HEK293 (cell line): ENCODE results near the gene ACAP2.

Experiments used
- BCL6B ChIP-seq: fragments of 450-650 bp; formaldehyde crosslinking; IDR thresholded peaks from 2 replicates; pipeline ENCODE4 v1.5.1; 2017; ENCODE audit warnings: missing biosample characterization, missing genetic modification characterization
- FEZF1 ChIP-seq: fragments of 450-650 bp; formaldehyde crosslinking; IDR thresholded peaks from 2 replicates; pipeline ENCODE4 v1.5.1; 2016; ENCODE audit warnings: missing biosample characterization, missing genetic modification characterization
- GFI1B ChIP-seq: fragments of 450-650 bp; formaldehyde crosslinking; IDR thresholded peaks from 2 replicates; pipeline ENCODE4 v1.5.1; 2016; ENCODE audit warnings: missing biosample characterization, missing genetic modification characterization
- HIC1 ChIP-seq: fragments of 450-650 bp; formaldehyde crosslinking; IDR thresholded peaks from 2 replicates; pipeline ENCODE4 v1.5.1; 2016; ENCODE audit warnings: missing biosample characterization, missing genetic modification characterization
- IKZF3 ChIP-seq: fragments of 450-650 bp; IDR thresholded peaks from 2 replicates; pipeline ENCODE4 v1.5.0; 2018; ENCODE audit warnings: missing biosample characterization, mild to moderate bottlenecking, missing genetic modification characterization, moderate library complexity
- MYNN ChIP-seq: fragments of 450-650 bp; formaldehyde crosslinking; IDR thresholded peaks from 2 replicates; pipeline ENCODE4 v1.5.1; 2016; ENCODE audit warnings: missing biosample characterization, missing genetic modification characterization, borderline replicate concordance
- OSR2 ChIP-seq: fragments of 450-650 bp; formaldehyde crosslinking; IDR thresholded peaks from 2 replicates; pipeline ENCODE4 v1.5.1; 2016; ENCODE audit warnings: missing biosample characterization, missing genetic modification characterization
- SCRT2 ChIP-seq: fragments of 450-650 bp; formaldehyde crosslinking; IDR thresholded peaks from 2 replicates; pipeline ENCODE4 v1.5.1; 2016; ENCODE audit warnings: missing biosample characterization, missing genetic modification characterization
- SP7 ChIP-seq: fragments of 450-650 bp; formaldehyde crosslinking; IDR thresholded peaks from 2 replicates; pipeline ENCODE4 v1.5.1; 2016; ENCODE audit warnings: missing biosample characterization, missing genetic modification characterization
- ZBTB17 ChIP-seq: fragments of 450-650 bp; formaldehyde crosslinking; IDR thresholded peaks from 2 replicates; pipeline ENCODE4 v1.5.1; 2016; ENCODE audit warnings: missing biosample characterization, missing genetic modification characterization
- ZBTB8A ChIP-seq: fragments of 450-650 bp; formaldehyde crosslinking; IDR thresholded peaks from 2 replicates; pipeline ENCODE4 v1.5.1; 2016; ENCODE audit warnings: missing biosample characterization, missing genetic modification characterization
- ZFP37 ChIP-seq: fragments of 450-650 bp; formaldehyde crosslinking; IDR thresholded peaks from 2 replicates; pipeline ENCODE4 v1.5.1; 2016; ENCODE audit warnings: missing biosample characterization, missing genetic modification characterization
- ZNF132 ChIP-seq: fragments of 450-650 bp; formaldehyde crosslinking; IDR thresholded peaks from 2 replicates; pipeline ENCODE4 v1.5.1; 2017; ENCODE audit warnings: missing biosample characterization, missing genetic modification characterization, borderline replicate concordance
- ZNF223 ChIP-seq: fragments of 450-650 bp; formaldehyde crosslinking; IDR thresholded peaks from 2 replicates; pipeline ENCODE4 v1.5.1; 2016; ENCODE audit warnings: missing biosample characterization, missing genetic modification characterization
- ZNF26 ChIP-seq: fragments of 450-650 bp; formaldehyde crosslinking; IDR thresholded peaks from 2 replicates; pipeline ENCODE4 v1.5.1; 2016; ENCODE audit warnings: missing biosample characterization, missing genetic modification characterization
- ZNF324 ChIP-seq: fragments of 450-650 bp; formaldehyde crosslinking; IDR thresholded peaks from 2 replicates; pipeline ENCODE4 v1.5.1; 2016; ENCODE audit warnings: missing biosample characterization, missing genetic modification characterization
- ZNF335 ChIP-seq: fragments of 450-650 bp; formaldehyde crosslinking; conservative IDR thresholded peaks from 2 replicates; pipeline ENCODE4 v1.5.1; 2016; ENCODE audit warnings: missing biosample characterization, missing genetic modification characterization
- ZNF394 ChIP-seq: fragments of 450-650 bp; formaldehyde crosslinking; IDR thresholded peaks from 2 replicates; pipeline ENCODE4 v1.5.1; 2016; ENCODE audit warnings: missing biosample characterization, missing genetic modification characterization, mild to moderate bottlenecking, moderate library complexity, borderline replicate concordance
- ZNF426 ChIP-seq: fragments of 450-650 bp; formaldehyde crosslinking; IDR thresholded peaks from 2 replicates; pipeline ENCODE4 v1.5.1; 2017; ENCODE audit warnings: missing biosample characterization, missing genetic modification characterization, mild to moderate bottlenecking, inconsistent platforms, moderate library complexity
- ZNF449 ChIP-seq: fragments of 450-650 bp; formaldehyde crosslinking; IDR thresholded peaks from 2 replicates; pipeline ENCODE4 v1.5.1; 2017; ENCODE audit warnings: missing biosample characterization, mild to moderate bottlenecking, missing genetic modification characterization, moderate library complexity
- ZNF514 ChIP-seq: fragments of 450-650 bp; formaldehyde crosslinking; IDR thresholded peaks from 2 replicates; pipeline ENCODE4 v1.5.1; 2016; ENCODE audit warnings: missing biosample characterization, missing genetic modification characterization
- ZNF518A ChIP-seq: fragments of 450-650 bp; formaldehyde crosslinking; conservative IDR thresholded peaks from 2 replicates; pipeline ENCODE4 v1.5.1; 2016; ENCODE audit warnings: low read depth, missing biosample characterization, missing genetic modification characterization
- ZNF548 ChIP-seq: fragments of 450-650 bp; formaldehyde crosslinking; IDR thresholded peaks from 2 replicates; pipeline ENCODE4 v1.5.1; 2016; ENCODE audit warnings: missing biosample characterization, missing genetic modification characterization
- ZNF549 ChIP-seq: fragments of 450-650 bp; IDR thresholded peaks from 2 replicates; pipeline ENCODE4 v1.5.1; 2018; ENCODE audit warnings: missing biosample characterization, missing genetic modification characterization, mild to moderate bottlenecking, inconsistent platforms, moderate library complexity
- ZNF558 ChIP-seq: fragments of 450-650 bp; formaldehyde crosslinking; IDR thresholded peaks from 2 replicates; pipeline ENCODE4 v1.5.1; 2016; ENCODE audit warnings: missing biosample characterization, missing genetic modification characterization
- ZNF610 ChIP-seq: fragments of 450-650 bp; formaldehyde crosslinking; IDR thresholded peaks from 2 replicates; pipeline ENCODE4 v1.5.1; 2016; ENCODE audit warnings: missing biosample characterization, missing genetic modification characterization, borderline replicate concordance
- ZNF654 ChIP-seq: fragments of 450-650 bp; formaldehyde crosslinking; IDR thresholded peaks from 2 replicates; pipeline ENCODE4 v1.5.1; 2016; ENCODE audit warnings: low read depth, missing biosample characterization, missing genetic modification characterization
- ZSCAN23 ChIP-seq: fragments of 450-650 bp; formaldehyde crosslinking; IDR thresholded peaks from 2 replicates; pipeline ENCODE4 v1.5.1; 2016; ENCODE audit warnings: missing biosample characterization, missing genetic modification characterization
- ZXDB ChIP-seq: fragments of 450-650 bp; formaldehyde crosslinking; IDR thresholded peaks from 2 replicates; pipeline ENCODE4 v1.5.1; 2016; ENCODE audit warnings: missing biosample characterization, missing genetic modification characterization

Gene ACAP2

GRCh38 chr3:195257454-195258448, 185.1 kb downstream of the ACAP2 start (continued):
- TF ChIP-seq ZNF449 (no peak), ZNF26 (no peak), ZNF426 (no peak), ZNF549 (tag by site-specific recombination) (no peak), ZXDB (tag by site-specific recombination) (no peak), SP7 (no peak), ZNF514 (tag by site-specific recombination) (no peak), FEZF1 (peak; percentile 53), SCRT2 (no peak), OSR2 (tag by site-specific recombination) (no peak), ZNF324 (tag by site-specific recombination) (no peak), ZBTB17 (tag by site-specific recombination) (no peak; the same call in 1 of the 2 replicates), IKZF3 (tag by site-specific recombination) (no peak), MYNN (tag by site-specific recombination) (no peak), ZNF335 (tag by site-specific recombination) (peak; percentile 91), ZNF223 (tag by site-specific recombination) (no peak), ZNF394 (tag by site-specific recombination) (no peak), BCL6B (tag by site-specific recombination) (no peak), ZNF518A (no peak), ZNF558 (no peak), ZNF132 (tag by site-specific recombination) (no peak), ZNF548 (no peak), ZFP37 (tag by site-specific recombination) (no peak), HIC1 (tag by site-specific recombination) (no peak), ZNF610 (tag by site-specific recombination) (no peak), ZNF654 (tag by site-specific recombination) (no peak), ZBTB8A (no peak), ZSCAN23 (no peak), GFI1B (no peak)
